Endothelial cell of umbilical vein (primary cell): Measurements from ENCODE around the gene NFU1. TPM values are rescaled to one million over a fixed set of nuclear protein-coding genes. Genes with fewer than 3 reads are reported as not detected.

Experiments
- BruUV-seq: library from RNA; stranded (reverse); fragments of 400-500 nt; replicated peaks from 2 replicates; lab custom pipeline; 2021; lab: Mats Ljungman, UMichigan
- CTCF ChIA-PET: fragments of 300-600, 350-600 bp; sonication (Branson Sonifier 250); formaldehyde crosslinking; loops from one replicate; lab custom pipeline; 2021; ENCODE audit warnings: antibody characterized with exemption, inconsistent platforms; lab: Charles Lee
- POLR2A ChIA-PET: fragments of 300-600, 350-600 bp; sonication (Branson Sonifier 250); formaldehyde crosslinking; loops from one replicate; lab custom pipeline; 2021; ENCODE audit warnings: antibody characterized with exemption, inconsistent platforms; lab: Charles Lee
- DNase-seq: peaks from one replicate; pipeline ENCODE4 v3.0.0-alpha.2; 2011; ENCODE audit warnings: low read depth, low spot score
- FAIRE-seq: peaks from 2 replicates; lab custom pipeline; 2011; peaks lifted over from hg19 to GRCh38; lab: Jason Lieb, UNC
- H2AFZ ChIP-seq: 2 replicates; pipeline ENCODE4 v1.6.0; 2012; ENCODE audit warnings: low read depth, low read length, control low read depth, inconsistent platforms
- H3K27ac ChIP-seq: 2 replicates; pipeline ENCODE4 v1.5.1; 2011; ENCODE audit warnings: low read depth, mild to moderate bottlenecking, control low read depth, low read length, moderate library complexity; ENCODE audit not compliant: insufficient read depth
- H3K27me3 ChIP-seq, 2 experiments: 2 replicates each; pipeline versions ENCODE4 v1.6.0 to v1.6.1; 2011; ENCODE audit warnings: low read length in 2 of 2, mixed read lengths in 1 of 2; ENCODE audit not compliant: control insufficient read depth in 2 of 2, insufficient read depth in 2 of 2
- H3K36me3 ChIP-seq, 2 experiments: 2 replicates in 1 of 2; 3 replicates in 1 of 2; pipeline ENCODE4 v1.5.1; 2011; ENCODE audit warnings: low read length in 2 of 2, mild to moderate bottlenecking in 1 of 2, moderate library complexity in 1 of 2; ENCODE audit not compliant: control insufficient read depth in 2 of 2, insufficient read depth in 2 of 2; ENCODE audit errors: extremely low read depth in 1 of 2
- H3K4me1 ChIP-seq: 3 replicates; pipeline ENCODE4 v1.5.1; 2011; ENCODE audit warnings: mild to moderate bottlenecking, low read length; ENCODE audit not compliant: control insufficient read depth, insufficient read depth; ENCODE audit errors: extremely low read depth
- H3K4me2 ChIP-seq: 2 replicates; pipeline ENCODE4 v1.6.1; 2011; ENCODE audit warnings: low read length, control low read depth, mixed read lengths; ENCODE audit not compliant: insufficient read depth
- H3K4me3 ChIP-seq, 3 experiments: fragments of 200-600 bp in 1 of 3; sonication (generic), shearing (Covaris generic) in 1 of 3; replicated peaks in 1 of 3; 2 replicates each; pipeline ENCODE4 v1.5.1; 2011 to 2016; ENCODE audit warnings: control low read depth in 3 of 3, low read length in 3 of 3, mild to moderate bottlenecking in 2 of 3, inconsistent platforms in 1 of 3, low read depth in 1 of 3, moderate library complexity in 1 of 3; ENCODE audit not compliant: insufficient read depth in 1 of 3
- H3K79me2 ChIP-seq: 2 replicates; pipeline ENCODE4 v1.6.0; 2012; ENCODE audit warnings: low read length, inconsistent platforms; ENCODE audit not compliant: control insufficient read depth, insufficient read depth
- H3K9ac ChIP-seq: replicated peaks from 2 replicates; pipeline ENCODE3; 2011; ENCODE audit warnings: low read length, control low read depth; ENCODE audit not compliant: insufficient read depth; ENCODE audit errors: extremely low read depth
- H3K9me1 ChIP-seq: replicated peaks from 3 replicates; pipeline ENCODE4 v1.6.0; 2011; ENCODE audit warnings: mild to moderate bottlenecking, low read length; ENCODE audit not compliant: control insufficient read depth, insufficient read depth; ENCODE audit errors: extremely low read depth
- H3K9me3 ChIP-seq: replicated peaks from 2 replicates; pipeline ENCODE4 v1.5.1; 2012; ENCODE audit warnings: low read length, inconsistent platforms; ENCODE audit not compliant: control insufficient read depth, insufficient read depth
- H4K20me1 ChIP-seq: replicated peaks from 2 replicates; pipeline ENCODE3; 2011; ENCODE audit warnings: mild to moderate bottlenecking, low read length; ENCODE audit not compliant: control insufficient read depth, insufficient read depth; ENCODE audit errors: extremely low read depth
- EZH2 ChIP-seq: IDR thresholded peaks from 2 replicates; pipeline ENCODE4 v1.6.1; 2012; ENCODE audit warnings: borderline replicate concordance, low read depth, mild to moderate bottlenecking, moderate library complexity, low read length, inconsistent platforms; ENCODE audit not compliant: severe bottlenecking
- FOS ChIP-seq: IDR thresholded peaks from 2 replicates; pipeline ENCODE4 v1.6.1; 2011; ENCODE audit warnings: mild to moderate bottlenecking, low read length, moderate library complexity, borderline replicate concordance; ENCODE audit not compliant: insufficient read depth
- GATA2 ChIP-seq: IDR thresholded peaks from 2 replicates; pipeline ENCODE4 v1.7.0; 2011; ENCODE audit warnings: low read depth, mild to moderate bottlenecking, moderate library complexity, mixed read lengths, low read length; ENCODE audit not compliant: insufficient read length, insufficient read depth
- JUN ChIP-seq: IDR thresholded peaks from 2 replicates; pipeline ENCODE4 v1.6.1; 2011; ENCODE audit warnings: borderline replicate concordance, low read depth; ENCODE audit not compliant: insufficient read length, insufficient read depth
- MYC ChIP-seq: IDR thresholded peaks from one replicate; pipeline ENCODE4 v1.6.1; 2011; ENCODE audit warnings: mild to moderate bottlenecking, low read depth, low read length
- POLR2A ChIP-seq: IDR thresholded peaks from 2 replicates; pipeline ENCODE4 v1.6.1; 2012; ENCODE audit warnings: low read depth, mild to moderate bottlenecking, control low read depth, low read length
- POLR2AphosphoS5 ChIP-seq: IDR thresholded peaks from 2 replicates; pipeline ENCODE4 v1.6.1; 2012; ENCODE audit warnings: low read depth, mild to moderate bottlenecking, control low read depth, low read length, moderate library complexity; ENCODE audit not compliant: insufficient read depth
- dilution Hi-C: fragments of 300-500 bp; cut with MboI; formaldehyde crosslinking; loops from one replicate; pipeline ENCODE4 v1.15.0; 2019; ENCODE audit warnings: low sequenced_read_pairs; ENCODE audit not compliant: extremely low pct_ligation_motif_present
- intact Hi-C: fragments of 100-400 bp; cut with micrococcal nuclease; formaldehyde crosslinking; loops from one replicate; pipeline ENCODE4 v1.10.0; 2022
- polyA plus RNA-seq, 4 experiments: library from polyadenylated mRNA; depleted of rRNA in 3 of 4; stranded (reverse) in 3 of 4; unstranded in 1 of 4; fragments of >200 nt; gene quantifications; 2 replicates each; pipeline versions ENCODE4 v1.2.1 to v1.2.3, GENCODE V29; 2011 to 2012; ENCODE audit warnings: missing spikeins in 1 of 4
- total RNA-seq: library from RNA; stranded (reverse); gene quantifications from 2 replicates; pipeline ENCODE4 v1.2.3, GENCODE V29; 2021
- TF ChIP-seq, protein P1 (sequence below), 2 donors: IDR thresholded peaks; 1 replicate in 1 of 2; 2 replicates in 1 of 2; pipeline ENCODE4 v1.5.1; 2011; ENCODE audit warnings: low read length in 2 of 2, mild to moderate bottlenecking in 2 of 2, moderate library complexity in 2 of 2, control low read depth in 1 of 2, inconsistent platforms in 1 of 2, low read depth in 1 of 2; ENCODE audit not compliant: insufficient read depth in 1 of 2; ENCODE audit errors: extremely low read depth in 1 of 2
- TF ChIP-seq, protein P2 (sequence below): IDR thresholded peaks from 2 replicates; pipeline ENCODE4 v1.6.1; 2011; ENCODE audit not compliant: insufficient read depth, insufficient read length

NFU1 gene
- total and polyA plus RNA-seq, 2 donors (not counting 3 experiments of a cell fraction or from before 2014, with no cell fraction given) = 19.6 to 49.7 TPM

DNA sequence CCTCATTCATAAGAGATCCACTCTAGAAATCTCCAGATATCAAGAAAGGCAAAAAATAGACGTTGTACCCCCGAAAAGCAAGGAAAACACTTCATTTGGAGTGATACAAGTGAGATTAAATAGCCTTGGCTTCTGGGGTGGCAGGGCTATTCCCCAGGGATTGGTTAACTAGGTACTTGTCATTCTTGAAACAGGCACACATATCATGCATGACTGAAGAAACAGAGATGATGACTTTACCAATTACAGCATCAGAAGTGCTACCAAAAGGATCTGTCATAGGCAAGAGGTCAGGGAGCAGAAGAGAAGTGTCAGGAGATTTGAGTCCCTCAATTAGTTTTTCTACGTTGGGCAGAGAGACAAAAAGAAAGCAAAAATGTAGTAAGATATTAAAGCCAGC lies 45.2 kb upstream of the NFU1 start:
- Histone ChIP-seq H3K4me3 (no peak overlapping the region), H3K9ac (no peak overlapping the region), H4K20me1 (peaks cover 3% of the 10 kb centered on the region), H3K9me3 (no peaks in the 10 kb centered on the region), H3K27ac (no peak overlapping the region), H3K4me1 (peaks cover 10% of the 10 kb centered on the region), H3K9me1 (no peaks in the 10 kb centered on the region), H3K36me3 (peaks cover 8 to 9% of the 10 kb centered on the region in 2 experiments), H2AFZ (no peak overlapping the region), H3K4me2 (no peak overlapping the region), H3K27me3 (no peaks in the 10 kb centered on the region), H3K79me2 (no peaks in the 10 kb centered on the region)
- dilution Hi-C loops = no loop called here
- TF ChIP-seq POLR2AphosphoS5 (no peak), FOS (no peak)
- FAIRE-seq (no peak), DNase-seq (no peak)
- intact Hi-C loops = no loop called here
- ChIA-PET CTCF (no interaction called here), POLR2A (interaction anchor here (0.6 kb wide), 1 partner anchor 113 kb away, joined by 3 read pairs; no protein-coding TSS in a partner anchor)
- no TSS peak for BruUV-seq

DNA sequence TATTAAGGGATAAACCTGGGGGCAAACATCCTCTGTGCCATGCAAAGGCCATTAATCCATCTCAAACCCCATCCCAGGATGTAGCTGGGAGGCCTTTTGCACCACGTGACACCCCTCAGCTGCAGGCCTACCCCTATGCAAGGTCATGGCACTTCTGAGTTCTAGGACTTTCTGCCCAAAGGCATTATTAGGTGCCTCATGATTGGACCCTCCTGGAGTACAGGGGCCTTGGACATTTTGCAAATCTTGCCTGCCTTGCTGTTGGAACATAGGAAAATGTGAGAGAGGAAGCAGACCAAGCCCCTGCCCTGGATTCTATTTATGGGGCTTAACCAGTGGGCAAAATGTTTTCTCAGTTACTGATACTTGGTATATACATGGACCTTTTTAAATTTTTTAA lies 44.2 kb upstream of the NFU1 start:
- Histone ChIP-seq H3K79me2 (no peaks in the 10 kb centered on the region), H2AFZ (no peak overlapping the region), H3K27me3 (no peaks in the 10 kb centered on the region), H3K9ac (no peak overlapping the region), H3K9me1 (no peaks in the 10 kb centered on the region), H3K4me3 (no peak overlapping the region), H3K27ac (no peak overlapping the region), H4K20me1 (peaks cover 3% of the 10 kb centered on the region), H3K4me1 (peaks cover 10% of the 10 kb centered on the region), H3K36me3 (peaks cover 2% of the 10 kb centered on the region in 2 experiments), H3K9me3 (no peaks in the 10 kb centered on the region), H3K4me2 (no peak overlapping the region)
- TF ChIP-seq POLR2AphosphoS5 (no peak), JUN (no peak), FOS (no peak), GATA2 (no peak), POLR2A (no peak), EZH2 (no peak), MYC (no peak)
- TF ChIP-seq, protein P1, sequence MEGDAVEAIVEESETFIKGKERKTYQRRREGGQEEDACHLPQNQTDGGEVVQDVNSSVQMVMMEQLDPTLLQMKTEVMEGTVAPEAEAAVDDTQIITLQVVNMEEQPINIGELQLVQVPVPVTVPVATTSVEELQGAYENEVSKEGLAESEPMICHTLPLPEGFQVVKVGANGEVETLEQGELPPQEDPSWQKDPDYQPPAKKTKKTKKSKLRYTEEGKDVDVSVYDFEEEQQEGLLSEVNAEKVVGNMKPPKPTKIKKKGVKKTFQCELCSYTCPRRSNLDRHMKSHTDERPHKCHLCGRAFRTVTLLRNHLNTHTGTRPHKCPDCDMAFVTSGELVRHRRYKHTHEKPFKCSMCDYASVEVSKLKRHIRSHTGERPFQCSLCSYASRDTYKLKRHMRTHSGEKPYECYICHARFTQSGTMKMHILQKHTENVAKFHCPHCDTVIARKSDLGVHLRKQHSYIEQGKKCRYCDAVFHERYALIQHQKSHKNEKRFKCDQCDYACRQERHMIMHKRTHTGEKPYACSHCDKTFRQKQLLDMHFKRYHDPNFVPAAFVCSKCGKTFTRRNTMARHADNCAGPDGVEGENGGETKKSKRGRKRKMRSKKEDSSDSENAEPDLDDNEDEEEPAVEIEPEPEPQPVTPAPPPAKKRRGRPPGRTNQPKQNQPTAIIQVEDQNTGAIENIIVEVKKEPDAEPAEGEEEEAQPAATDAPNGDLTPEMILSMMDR (IDR thresholded peaks at IDR 0.05; ENCODE audit: extremely low read depth in 1 of 2, insufficient read depth in 1 of 2, low read depth in 1 of 2, low read length in 2 of 2) = no peak
- TF ChIP-seq, protein P2, sequence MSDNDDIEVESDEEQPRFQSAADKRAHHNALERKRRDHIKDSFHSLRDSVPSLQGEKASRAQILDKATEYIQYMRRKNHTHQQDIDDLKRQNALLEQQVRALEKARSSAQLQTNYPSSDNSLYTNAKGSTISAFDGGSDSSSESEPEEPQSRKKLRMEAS = no peak
- no peak for DNase-seq
- ChIA-PET CTCF (no interaction called here), POLR2A (no interaction called here)
- no TSS peak for BruUV-seq
- no peak for FAIRE-seq
- intact Hi-C loops (no loop called here), dilution Hi-C loops (no loop called here)
